DOHH2 (cell line): ENCODE data around the gene PRICKLE1.

Experiments
- H3F3A ChIP-seq: fragments of 200-600 bp; sonication (generic), shearing (Covaris generic); 2 replicates; pipeline ENCODE4 v1.6.0; 2016; ENCODE audit warnings: antibody characterized with exemption, mild to moderate bottlenecking; ENCODE audit not compliant: control insufficient read depth, insufficient read depth
- H3K27ac ChIP-seq: fragments of 200-600 bp; sonication (generic); 2 replicates; pipeline ENCODE4 v1.5.1; 2014; ENCODE audit warnings: low read depth, mild to moderate bottlenecking, low read length, moderate library complexity
- H3K27me3 ChIP-seq: fragments of 200-600 bp; sonication (generic); 2 replicates; pipeline ENCODE4 v1.6.1; 2014; ENCODE audit warnings: mild to moderate bottlenecking, low read length, mixed read lengths; ENCODE audit not compliant: control insufficient read depth
- H3K36me3 ChIP-seq: fragments of 200-600 bp; sonication (generic); 2 replicates; pipeline ENCODE4 v1.6.1; 2014; ENCODE audit warnings: mild to moderate bottlenecking, low read length, moderate library complexity, mixed read lengths; ENCODE audit not compliant: control insufficient read depth
- H3K4me1 ChIP-seq: fragments of 200-600 bp; sonication (generic); 2 replicates; pipeline ENCODE4 v1.6.1; 2014; ENCODE audit warnings: mild to moderate bottlenecking, low read length, mixed read lengths; ENCODE audit not compliant: control insufficient read depth
- H3K4me2 ChIP-seq: fragments of 200-600 bp; sonication (generic); 2 replicates; pipeline ENCODE4 v1.6.0; 2014; ENCODE audit warnings: mild to moderate bottlenecking, low read length, moderate library complexity
- H3K4me3 ChIP-seq: fragments of 200-600 bp; sonication (generic); 2 replicates; pipeline ENCODE4 v1.5.1; 2014; ENCODE audit warnings: mild to moderate bottlenecking, low read length, mixed read lengths
- H3K79me2 ChIP-seq: fragments of 200-600 bp; sonication (generic); 2 replicates; pipeline ENCODE4 v1.6.1; 2014; ENCODE audit warnings: mild to moderate bottlenecking, low read length, mixed read lengths; ENCODE audit not compliant: control insufficient read depth
- H3K9me2 ChIP-seq: fragments of 200-600 bp; sonication (generic); replicated peaks from 2 replicates; pipeline ENCODE4 v1.6.1; 2014; ENCODE audit warnings: mild to moderate bottlenecking, low read length, mixed read lengths; ENCODE audit not compliant: control insufficient read depth
- H3K9me3 ChIP-seq: fragments of 200-600 bp; sonication (generic); 2 replicates; pipeline ENCODE4 v1.6.1; 2014; ENCODE audit warnings: antibody characterized with exemption, low read length, mixed read lengths; ENCODE audit not compliant: control insufficient read depth, insufficient read depth
- H4K20me1 ChIP-seq: fragments of 200-600 bp; sonication (generic); 2 replicates; pipeline ENCODE4 v1.6.0; 2014; ENCODE audit warnings: low read depth, mild to moderate bottlenecking, antibody characterized with exemption, low read length, moderate library complexity; ENCODE audit not compliant: control insufficient read depth, insufficient read depth
- CTCF ChIP-seq: fragments of 200-600 bp; sonication (generic); IDR thresholded peaks from one replicate; pipeline ENCODE4 v1.5.1; 2014; ENCODE audit warnings: antibody characterized with exemption, mild to moderate bottlenecking, low read depth, low read length; ENCODE audit not compliant: poor library complexity, severe bottlenecking
- EZH2phosphoT487 ChIP-seq: fragments of 200-600 bp; sonication (generic); IDR thresholded peaks from 2 replicates; pipeline ENCODE4 v1.6.1; 2017; ENCODE audit warnings: borderline replicate concordance, mild to moderate bottlenecking, antibody characterized with exemption, low read length, moderate library complexity, mixed read lengths

Gene PRICKLE1

GRCh38 chr12:42463671-42464070, 125.9 kb downstream of the PRICKLE1 start:
- no peaks in the 10 kb centered on the region for H3K9me3 ChIP-seq
- no peak overlapping the region for H3K4me2 ChIP-seq
- peaks cover 20% of the 10 kb centered on the region for H3K4me1 ChIP-seq
- TF ChIP-seq EZH2phosphoT487 = no peak
- no peak for TF ChIP-seq CTCF
- no peaks in the 10 kb centered on the region for H3K9me2 ChIP-seq
- H3K4me3 ChIP-seq = no peak overlapping the region
- no peaks in the 10 kb centered on the region for H3K79me2 ChIP-seq
- H3F3A ChIP-seq = peaks cover 11% of the 10 kb centered on the region
- no peak overlapping the region for H3K27ac ChIP-seq
- no peaks in the 10 kb centered on the region for H4K20me1 ChIP-seq
- H3K36me3 ChIP-seq = no peaks in the 10 kb centered on the region
- no peaks in the 10 kb centered on the region for H3K27me3 ChIP-seq

- Histone ChIP-seq H4K20me1 (no peaks in the 10 kb centered on the region), H3K27me3 (no peaks in the 10 kb centered on the region), H3K36me3 (no peaks in the 10 kb centered on the region), H3K27ac (no peak overlapping the region), H3K4me1 (peaks cover 8% of the 10 kb centered on the region), H3K9me3 (no peaks in the 10 kb centered on the region), H3F3A (no peaks in the 10 kb centered on the region), H3K9me2 (no peaks in the 10 kb centered on the region), H3K79me2 (no peaks in the 10 kb centered on the region), H3K4me2 (no peak overlapping the region), H3K4me3 (no peak overlapping the region)
- no peak for TF ChIP-seq EZH2phosphoT487
- no peak for TF ChIP-seq CTCF
Observed at GRCh38 chr12:42462486-42462885, 127.1 kb downstream of the PRICKLE1 start.

GRCh38 chr12:42459336-42459847, 130.2 kb downstream of the PRICKLE1 start:
- no peak for TF ChIP-seq CTCF
- no peak for TF ChIP-seq EZH2phosphoT487
- Histone ChIP-seq H3K36me3 (no peaks in the 10 kb centered on the region), H3K27ac (no peak overlapping the region)

More at GRCh38 chr12:42459336-42459847, 130.2 kb downstream of the PRICKLE1 start:
- no peaks in the 10 kb centered on the region for H3K27me3 ChIP-seq
- no peaks in the 10 kb centered on the region for H3F3A ChIP-seq
- H3K4me1 ChIP-seq = no peaks in the 10 kb centered on the region
- no peaks in the 10 kb centered on the region for H3K79me2 ChIP-seq
- H4K20me1 ChIP-seq = no peaks in the 10 kb centered on the region
- no peaks in the 10 kb centered on the region for H3K9me2 ChIP-seq
- no peaks in the 10 kb centered on the region for H3K9me3 ChIP-seq
- H3K4me2 ChIP-seq = no peak overlapping the region
- H3K4me3 ChIP-seq = no peak overlapping the region
